Suprapubic skin (tissue), 4 donors: Measurements from ENCODE around the gene RAPGEF4. TPM values are rescaled to one million over a fixed set of nuclear protein-coding genes. Genes with fewer than 3 reads are reported as not detected.

Source experiments
- DNase-seq, 2 donors: peaks; one replicate each; pipeline ENCODE4 v3.0.0-alpha.2; 2019; ENCODE audit warnings: low spot score in 2 of 2
- H3K27ac ChIP-seq: fragments of 200-600 bp; sonication (generic); one replicate; pipeline ENCODE4 v1.5.1; 2019
- H3K27me3 ChIP-seq: fragments of 200-600 bp; sonication (generic); one replicate; pipeline ENCODE4 v1.5.1; 2019
- H3K36me3 ChIP-seq: fragments of 200-600 bp; sonication (generic); one replicate; pipeline ENCODE4 v1.5.1; 2019
- H3K4me1 ChIP-seq: fragments of 200-600 bp; sonication (generic); one replicate; pipeline ENCODE4 v1.5.1; 2019
- H3K4me3 ChIP-seq: fragments of 200-600 bp; sonication (generic); one replicate; pipeline ENCODE4 v1.5.1; 2019; ENCODE audit warnings: mild to moderate bottlenecking
- H3K9me3 ChIP-seq: fragments of 200-600 bp; sonication (generic); one replicate; pipeline ENCODE4 v1.5.1; 2019
- EP300 ChIP-seq: sonication (generic); formaldehyde crosslinking; IDR thresholded peaks from one replicate; pipeline ENCODE4 v1.6.1; 2017; ENCODE audit warnings: antibody characterized with exemption
- POLR2A ChIP-seq, 2 donors: fragments of 450-650 bp; IDR thresholded peaks; one replicate each; pipeline ENCODE4 v1.6.1; 2017; ENCODE audit warnings: antibody characterized with exemption in 2 of 2, mild to moderate bottlenecking in 2 of 2, moderate library complexity in 2 of 2
- POLR2AphosphoS5 ChIP-seq, 3 donors: sonication (generic); formaldehyde crosslinking; IDR thresholded peaks; one replicate each; pipeline ENCODE4 v1.6.1; 2017; ENCODE audit warnings: antibody characterized with exemption in 3 of 3
- WGBS: methylation state at CpG from one replicate; pipeline ENCODE4 v1.1.5; 2018; 5-methylcytosine and 5-hydroxymethylcytosine counted together
- total RNA-seq, 4 donors: library from RNA; depleted of rRNA; stranded (reverse); fragments of >200 nt; gene quantifications; one replicate each; pipeline ENCODE4 v1.1.0, GENCODE V29; 2016
- TF ChIP-seq, protein P1 (sequence below), 2 donors: fragments of 200-600 bp in 1 of 2; fragments of 450-650 bp in 1 of 2; sonication (generic) in 1 of 2; IDR thresholded peaks; one replicate each; pipeline ENCODE4 v1.5.1; 2016 to 2019; ENCODE audit warnings: antibody characterized with exemption in 2 of 2, mild to moderate bottlenecking in 1 of 2, moderate library complexity in 1 of 2

Gene RAPGEF4
- total RNA-seq, 4 donors from 2014 or later: 19.9 to 49.5 (median 27.5) TPM

DNA sequence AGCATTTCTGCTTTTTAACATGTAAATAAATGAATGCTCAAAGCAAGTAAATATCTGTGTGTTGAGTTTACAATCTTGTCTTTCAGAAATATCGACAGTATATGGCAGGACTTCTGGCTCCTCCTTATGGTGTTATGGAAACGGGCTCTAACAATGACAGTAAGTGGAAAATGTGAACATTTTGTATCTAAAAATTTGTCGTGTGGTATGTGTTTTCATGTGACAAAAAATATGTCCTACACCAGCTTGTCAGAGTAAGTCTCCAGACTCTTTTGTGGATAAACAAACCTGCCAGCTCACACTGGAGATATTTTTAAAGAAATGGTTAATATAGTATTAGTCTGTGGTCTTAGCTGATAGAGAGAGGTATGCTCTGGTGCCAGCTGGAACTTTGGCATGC, 182.1 kb downstream of the RAPGEF4 start:
- no peak overlapping the region for H3K27ac ChIP-seq
- peaks cover 3% of the 10 kb centered on the region for H3K4me1 ChIP-seq
- no peaks in the 10 kb centered on the region for H3K9me3 ChIP-seq
- H3K27me3 ChIP-seq: no peaks in the 10 kb centered on the region
- H3K36me3 ChIP-seq: no peaks in the 10 kb centered on the region
- DNase-seq: no peak
- 70% methylated on average over 3 of the region's 3 CpGs for WGBS
- H3K4me3 ChIP-seq: no peak overlapping the region
- TF ChIP-seq POLR2A (IDR thresholded peaks at IDR 0.05) (no peak), POLR2AphosphoS5 (IDR thresholded peaks at IDR 0.05) (no peak), EP300 (no peak)
- TF ChIP-seq, protein P1, sequence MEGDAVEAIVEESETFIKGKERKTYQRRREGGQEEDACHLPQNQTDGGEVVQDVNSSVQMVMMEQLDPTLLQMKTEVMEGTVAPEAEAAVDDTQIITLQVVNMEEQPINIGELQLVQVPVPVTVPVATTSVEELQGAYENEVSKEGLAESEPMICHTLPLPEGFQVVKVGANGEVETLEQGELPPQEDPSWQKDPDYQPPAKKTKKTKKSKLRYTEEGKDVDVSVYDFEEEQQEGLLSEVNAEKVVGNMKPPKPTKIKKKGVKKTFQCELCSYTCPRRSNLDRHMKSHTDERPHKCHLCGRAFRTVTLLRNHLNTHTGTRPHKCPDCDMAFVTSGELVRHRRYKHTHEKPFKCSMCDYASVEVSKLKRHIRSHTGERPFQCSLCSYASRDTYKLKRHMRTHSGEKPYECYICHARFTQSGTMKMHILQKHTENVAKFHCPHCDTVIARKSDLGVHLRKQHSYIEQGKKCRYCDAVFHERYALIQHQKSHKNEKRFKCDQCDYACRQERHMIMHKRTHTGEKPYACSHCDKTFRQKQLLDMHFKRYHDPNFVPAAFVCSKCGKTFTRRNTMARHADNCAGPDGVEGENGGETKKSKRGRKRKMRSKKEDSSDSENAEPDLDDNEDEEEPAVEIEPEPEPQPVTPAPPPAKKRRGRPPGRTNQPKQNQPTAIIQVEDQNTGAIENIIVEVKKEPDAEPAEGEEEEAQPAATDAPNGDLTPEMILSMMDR (IDR thresholded peaks at IDR 0.05): no peak

DNA sequence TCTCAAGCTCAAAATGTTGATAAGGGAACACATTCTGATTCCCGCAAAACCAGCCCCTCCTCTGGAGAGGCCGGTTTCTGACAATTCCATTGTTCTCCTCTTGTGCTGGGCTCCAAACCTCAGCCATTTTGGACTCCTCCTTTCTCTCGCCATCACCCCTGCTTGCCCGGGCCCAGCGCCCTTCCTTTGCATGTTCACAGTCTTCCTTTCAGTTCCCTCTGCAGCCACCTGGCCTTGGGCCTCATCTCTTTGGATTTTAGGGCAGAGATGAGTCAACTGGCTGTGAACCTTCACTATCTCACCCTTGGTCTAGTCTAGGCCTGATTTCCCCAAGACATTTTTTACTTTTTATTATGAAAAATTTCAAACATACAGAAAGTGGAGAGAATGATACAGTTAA, 184.1 kb downstream of the RAPGEF4 start:
- WGBS: 88% methylated on average over 5 of the region's 5 CpGs
- TF ChIP-seq POLR2A (IDR thresholded peaks at IDR 0.05) (no peak), POLR2AphosphoS5 (IDR thresholded peaks at IDR 0.05) (no peak), EP300 (no peak)
- TF ChIP-seq, protein P1 (IDR thresholded peaks at IDR 0.05): no peak
- H3K27me3 ChIP-seq: no peaks in the 10 kb centered on the region
- H3K9me3 ChIP-seq: no peaks in the 10 kb centered on the region
- H3K4me3 ChIP-seq: no peak overlapping the region
- no peak for DNase-seq
- peaks cover 3% of the 10 kb centered on the region for H3K4me1 ChIP-seq
- no peaks in the 10 kb centered on the region for H3K36me3 ChIP-seq
- no peak overlapping the region for H3K27ac ChIP-seq

DNA sequence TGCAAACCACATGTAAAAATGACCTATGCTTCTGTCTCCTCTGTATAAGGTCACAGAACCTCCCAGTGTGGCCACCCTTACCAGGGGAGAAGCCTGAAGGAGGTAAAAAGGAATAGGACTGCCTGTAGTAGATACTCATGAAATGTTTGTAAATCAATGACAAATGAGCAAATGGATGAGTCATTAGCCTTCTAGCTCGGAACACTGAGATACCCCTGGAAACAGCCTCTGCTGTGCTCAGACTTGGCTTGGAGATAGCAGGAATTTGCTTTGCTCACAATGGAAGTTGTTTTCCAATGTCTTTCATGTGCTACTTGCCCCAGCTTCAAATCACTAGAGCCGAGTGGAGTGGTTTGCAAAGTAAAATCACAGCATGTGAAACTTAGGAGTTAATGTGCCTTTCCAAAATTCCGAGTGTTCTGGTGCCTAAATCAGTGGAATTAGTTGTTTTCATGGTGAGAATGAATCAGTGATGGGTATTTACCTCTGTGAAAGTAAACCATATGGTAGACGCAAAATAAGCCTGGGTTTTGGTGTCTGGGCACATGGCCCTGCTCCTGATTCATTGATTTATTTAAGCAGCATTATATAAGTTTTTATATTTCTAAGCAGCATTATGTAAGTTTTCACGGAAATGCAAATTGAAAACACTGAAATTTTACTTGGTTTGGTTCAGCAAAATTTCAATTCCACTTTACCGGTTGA, 186.0 kb downstream of the RAPGEF4 start:
- Histone ChIP-seq H3K4me1 (peaks cover 3% of the 10 kb centered on the region), H3K27me3 (no peaks in the 10 kb centered on the region), H3K4me3 (no peak overlapping the region), H3K36me3 (no peaks in the 10 kb centered on the region), H3K27ac (no peak overlapping the region), H3K9me3 (no peaks in the 10 kb centered on the region)
- DNase-seq: no peak
- TF ChIP-seq POLR2AphosphoS5 (IDR thresholded peaks at IDR 0.05) (no peak), POLR2A (IDR thresholded peaks at IDR 0.05) (no peak), EP300 (no peak)
- TF ChIP-seq, protein P1 (IDR thresholded peaks at IDR 0.05): no peak
- WGBS: 57% methylated on average over 6 of the region's 6 CpGs

DNA sequence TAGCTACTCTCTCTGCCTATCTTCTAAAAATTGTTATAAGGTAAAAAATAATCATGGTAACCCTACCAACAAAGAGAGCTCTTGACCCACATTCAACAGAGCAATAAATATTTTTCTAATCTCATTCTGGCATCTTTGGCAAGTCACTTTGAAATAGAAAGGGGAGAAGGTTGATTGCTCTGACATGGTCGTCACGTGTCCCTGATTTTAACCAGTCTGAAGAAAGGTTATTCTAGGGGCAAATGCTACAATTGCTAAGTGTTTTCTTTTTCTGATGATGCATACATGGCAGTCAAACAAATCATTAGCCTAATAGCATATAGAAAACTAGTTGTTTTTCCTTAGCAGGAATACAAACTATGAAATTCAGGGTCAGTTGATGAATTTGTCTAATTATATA, 186.7 kb downstream of the RAPGEF4 start:
- DNase-seq: no peak
- no peaks in the 10 kb centered on the region for H3K27me3 ChIP-seq
- 64% methylated on average over 2 of the region's 2 CpGs for WGBS

DNA sequence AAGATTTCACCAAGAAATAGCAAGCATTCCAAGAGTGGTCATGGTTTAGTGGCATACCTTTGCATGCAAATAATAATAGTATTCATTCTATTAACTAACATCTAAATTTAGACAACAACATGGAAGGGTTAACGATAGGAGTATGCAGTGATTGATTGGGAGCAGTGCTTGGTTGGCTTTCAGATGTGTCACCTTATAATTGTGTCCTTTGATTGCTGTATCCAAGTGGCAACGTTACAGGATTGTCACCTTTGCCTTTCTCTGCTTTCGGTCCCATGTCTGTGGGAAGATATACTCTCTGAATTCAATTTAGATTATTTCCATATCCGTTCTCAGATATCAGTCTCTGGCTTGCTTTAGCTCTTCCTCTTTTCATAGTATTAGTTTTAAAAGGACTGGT, 187.2 kb downstream of the RAPGEF4 start:
- Histone ChIP-seq H3K9me3 (no peaks in the 10 kb centered on the region), H3K4me1 (peaks cover 6% of the 10 kb centered on the region), H3K4me3 (no peak overlapping the region), H3K27ac (no peak overlapping the region), H3K36me3 (no peaks in the 10 kb centered on the region), H3K27me3 (no peaks in the 10 kb centered on the region)
- DNase-seq: no peak
- 78% methylated on average over 4 of the region's 4 CpGs for WGBS
- TF ChIP-seq POLR2AphosphoS5 (IDR thresholded peaks at IDR 0.05) (no peak), EP300 (no peak), POLR2A (IDR thresholded peaks at IDR 0.05) (no peak)
- TF ChIP-seq, protein P1 (IDR thresholded peaks at IDR 0.05): no peak

More for the DNA sequence above, 186.7 kb downstream of the RAPGEF4 start:
- no peaks in the 10 kb centered on the region for H3K9me3 ChIP-seq
- no peaks in the 10 kb centered on the region for H3K36me3 ChIP-seq
- peaks cover 3% of the 10 kb centered on the region for H3K4me1 ChIP-seq
- H3K4me3 ChIP-seq: no peak overlapping the region
- H3K27ac ChIP-seq: no peak overlapping the region
- no peak for TF ChIP-seq POLR2AphosphoS5 (IDR thresholded peaks at IDR 0.05)
- no peak for TF ChIP-seq POLR2A (IDR thresholded peaks at IDR 0.05)
- TF ChIP-seq, protein P1 (IDR thresholded peaks at IDR 0.05): no peak
- TF ChIP-seq EP300: no peak
